SH-SY5Y (cell line): ENCODE measurements around the gene APOM.

Source experiments
- GATA2 ChIP-seq: IDR thresholded peaks from 2 replicates; pipeline ENCODE4 v1.6.1; 2011; ENCODE audit warnings: mild to moderate bottlenecking, low read depth, low read length
- GATA3 ChIP-seq: IDR thresholded peaks from 2 replicates; pipeline ENCODE4 v1.6.1; 2011; ENCODE audit warnings: low read depth, mild to moderate bottlenecking, low read length, moderate library complexity

The APOM gene

DNA sequence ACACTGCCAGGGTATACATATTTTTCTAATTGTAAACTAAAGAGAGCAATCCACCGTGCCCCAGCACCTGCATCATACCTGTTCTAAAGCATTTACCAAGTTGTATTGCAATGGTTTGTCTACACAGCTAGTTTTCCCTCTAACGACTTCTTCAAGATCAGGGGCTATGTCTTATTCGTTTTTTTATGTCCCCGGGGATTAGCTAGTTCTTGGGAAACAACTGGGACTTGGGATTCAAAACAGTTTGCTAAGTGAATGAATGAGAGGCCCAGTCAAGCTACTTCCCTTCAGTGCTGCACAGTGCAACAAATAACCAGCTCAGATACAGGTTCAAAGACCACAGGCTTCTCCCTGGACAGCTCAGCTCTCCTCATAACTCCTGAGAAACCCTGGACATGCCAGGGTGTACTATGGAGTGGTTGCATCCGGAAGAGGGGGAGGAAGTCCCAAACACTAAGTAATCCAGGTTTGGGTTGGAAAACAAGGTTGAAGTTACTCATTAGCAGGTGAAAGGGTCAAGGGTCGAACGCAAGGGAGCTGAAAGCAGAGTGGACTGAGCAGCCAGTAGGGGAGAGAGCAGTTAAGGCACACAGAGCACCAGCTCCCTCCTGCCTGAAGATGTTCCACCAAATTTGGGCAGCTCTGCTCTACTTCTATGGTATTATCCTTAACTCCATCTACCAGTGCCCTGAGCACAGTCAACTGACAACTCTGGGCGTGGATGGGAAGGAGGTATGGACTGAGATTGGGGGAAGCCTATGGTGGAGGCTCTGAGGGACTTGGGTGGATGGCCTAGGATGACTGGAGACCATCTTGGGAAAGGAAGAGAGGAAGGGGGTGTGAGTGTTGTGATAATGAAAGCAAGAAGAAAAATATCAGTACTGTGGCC is at the start of gene APOM:
TSS of gene APOM (plus strand) at position 546 of the 889 bp plus-strand sequence. CDS start at position 619, 73 bp downstream.
- TF ChIP-seq GATA3 (no peak), GATA2 (no peak)

DNA sequence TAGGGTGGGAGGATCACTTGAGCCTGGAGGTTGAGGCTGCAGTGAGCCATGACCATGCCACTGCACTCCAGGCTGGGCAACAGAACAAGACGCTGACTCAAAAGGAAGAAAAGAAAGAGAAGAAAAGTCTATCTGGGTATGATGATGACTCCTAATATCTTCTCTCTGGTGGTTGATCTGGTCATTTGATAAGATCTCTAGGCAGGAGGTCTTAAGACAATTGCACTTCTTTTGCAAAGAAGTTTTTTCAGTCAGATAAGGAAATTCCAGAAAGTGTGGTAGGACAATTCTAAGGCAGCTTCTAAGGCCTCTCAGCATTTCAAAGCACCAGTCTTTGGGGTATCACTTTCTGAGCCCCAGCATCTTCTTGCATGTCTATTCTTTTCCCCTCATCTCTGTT is 48.4 kb upstream of the APOM start:
- TF ChIP-seq GATA3, result no peak

DNA sequence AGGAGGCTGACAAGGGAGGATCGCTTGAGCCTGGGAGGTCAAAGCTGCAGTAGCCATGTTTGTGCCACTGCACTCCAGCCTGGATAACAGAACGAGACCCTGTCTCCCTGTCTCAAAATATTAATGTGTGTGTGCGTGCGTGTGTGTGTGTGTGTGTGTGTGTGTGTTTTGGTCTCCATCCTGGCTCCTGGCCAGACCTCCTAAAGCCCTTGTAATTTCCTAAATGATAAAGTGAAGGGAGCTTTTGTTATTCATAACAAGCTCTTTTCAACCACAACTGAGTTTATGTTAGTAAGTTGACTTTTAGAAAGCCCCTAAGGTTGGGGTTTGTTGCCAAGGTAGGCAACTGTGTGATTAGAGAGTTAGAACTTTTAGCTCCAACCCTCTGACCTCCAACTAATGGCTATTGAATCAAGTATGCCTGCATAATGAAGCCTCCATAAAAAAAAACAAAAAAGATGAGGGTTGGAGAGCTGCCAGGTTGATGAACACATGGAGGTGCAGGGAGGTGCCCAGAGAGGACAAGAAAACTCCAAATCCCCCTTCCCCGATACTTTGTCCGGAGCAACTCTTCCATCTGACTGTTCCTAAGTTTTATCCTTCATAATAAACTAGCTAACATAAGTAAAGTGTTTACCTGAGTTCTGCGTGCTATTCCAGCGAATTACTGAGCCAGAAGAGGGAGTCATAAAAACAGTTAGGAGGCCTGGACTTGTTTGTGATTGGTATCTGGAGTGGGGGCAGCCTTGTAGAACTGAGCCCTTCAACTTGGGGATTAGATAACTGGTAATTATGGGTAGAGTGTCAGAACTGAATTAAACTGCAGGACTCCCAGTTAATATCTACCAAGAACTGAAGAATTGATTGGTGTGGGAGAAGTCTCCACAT is 45.9 kb upstream of the APOM start:
- TF ChIP-seq GATA2 (no peak), GATA3 (no peak)

DNA sequence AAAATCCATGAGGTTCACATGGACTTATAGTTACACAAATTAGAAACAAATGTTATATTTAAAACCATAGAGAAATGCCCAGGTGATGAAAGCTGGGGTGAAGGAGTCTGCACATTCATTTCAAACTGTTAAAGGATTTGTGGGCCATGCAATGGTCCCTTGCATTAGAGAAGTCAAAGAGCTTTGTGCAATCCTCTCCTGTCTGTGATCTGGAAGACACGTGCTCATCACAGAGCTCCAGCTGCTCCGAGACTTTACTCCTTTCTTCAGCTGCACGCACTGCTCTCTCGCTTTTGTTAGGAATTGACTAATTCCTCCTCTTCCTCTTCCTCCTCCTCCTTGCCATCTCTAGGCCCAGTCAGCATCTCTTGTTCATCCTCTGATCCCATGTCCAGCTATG is 44.7 kb upstream of the APOM start:
- no peak for TF ChIP-seq GATA2

DNA sequence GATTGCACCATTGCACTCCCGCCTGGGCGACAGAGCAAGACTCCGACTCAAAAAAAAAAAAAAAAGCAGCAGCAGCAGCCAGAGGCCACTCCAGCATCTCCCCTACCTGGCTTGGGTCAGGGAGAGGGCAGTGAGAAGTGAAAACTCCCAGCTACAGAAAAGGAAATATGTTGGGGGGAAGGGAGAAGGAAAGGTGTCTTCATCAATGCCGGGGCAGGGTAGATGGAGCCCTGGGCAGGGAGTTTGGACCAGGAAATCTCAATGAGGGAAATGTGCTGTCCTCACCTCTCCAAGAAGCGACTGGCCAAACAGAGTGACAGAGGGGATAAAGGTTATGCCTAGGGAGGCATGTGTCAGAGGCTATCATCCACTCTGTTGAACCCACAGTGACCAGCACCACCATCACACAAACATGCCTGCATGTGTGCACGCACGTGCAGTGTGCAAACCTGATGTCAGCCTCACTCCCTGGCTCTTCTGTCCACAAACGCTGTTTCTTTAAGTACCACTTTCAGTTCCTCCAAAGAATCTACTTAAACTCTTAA is 41.5 kb upstream of the APOM start:
- no peak for TF ChIP-seq GATA3
- TF ChIP-seq GATA2, result no peak

DNA sequence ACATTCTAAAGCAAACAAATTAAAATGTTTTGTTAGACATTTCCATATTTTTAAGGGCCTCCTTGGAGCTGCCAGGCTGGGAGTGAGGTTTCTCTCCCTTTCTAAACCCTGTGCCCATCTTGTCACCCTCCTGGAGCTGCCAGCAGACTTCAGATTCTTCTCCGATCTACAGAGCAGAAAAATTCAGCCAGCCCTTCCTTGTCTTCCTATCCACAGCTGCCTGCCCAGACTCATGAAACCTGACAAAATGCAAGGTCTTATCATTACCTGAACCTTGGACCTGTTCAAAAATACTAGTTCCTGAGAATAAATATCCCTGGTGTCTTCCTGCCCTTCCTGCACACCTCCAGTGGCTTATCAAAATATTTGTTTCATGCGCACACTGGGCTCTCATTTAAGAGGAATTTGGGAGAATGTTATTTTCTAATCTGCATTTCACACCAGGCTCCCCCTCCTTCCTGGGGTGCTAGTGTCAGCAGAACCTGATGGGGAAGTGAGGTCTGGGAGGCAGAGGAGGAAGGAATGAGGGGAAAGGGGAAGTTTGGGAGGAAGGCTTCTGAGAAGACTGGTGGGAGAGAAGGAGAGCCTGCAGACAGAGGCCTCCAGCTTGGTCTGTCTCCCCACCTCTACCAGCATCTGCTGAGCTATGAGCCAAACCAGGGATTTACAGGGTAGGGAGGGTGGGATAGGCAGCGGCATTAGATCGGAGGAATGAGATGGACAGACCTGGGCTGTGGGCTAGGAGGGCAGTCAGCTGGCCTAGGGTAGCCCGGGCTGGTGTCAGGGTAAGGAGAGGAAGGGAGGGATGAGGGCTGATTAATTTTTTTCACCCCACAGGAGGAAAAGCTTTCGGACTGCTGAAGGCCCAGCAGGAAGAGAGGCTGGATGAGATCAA is 40.8 kb upstream of the APOM start, which contains the start of gene AIF1:
TSS of gene AIF1 (plus strand) at position 551 of the 895 bp plus-strand sequence. CDS start at position 647, 96 bp downstream.
- no peak for TF ChIP-seq GATA3
- no peak for TF ChIP-seq GATA2

DNA sequence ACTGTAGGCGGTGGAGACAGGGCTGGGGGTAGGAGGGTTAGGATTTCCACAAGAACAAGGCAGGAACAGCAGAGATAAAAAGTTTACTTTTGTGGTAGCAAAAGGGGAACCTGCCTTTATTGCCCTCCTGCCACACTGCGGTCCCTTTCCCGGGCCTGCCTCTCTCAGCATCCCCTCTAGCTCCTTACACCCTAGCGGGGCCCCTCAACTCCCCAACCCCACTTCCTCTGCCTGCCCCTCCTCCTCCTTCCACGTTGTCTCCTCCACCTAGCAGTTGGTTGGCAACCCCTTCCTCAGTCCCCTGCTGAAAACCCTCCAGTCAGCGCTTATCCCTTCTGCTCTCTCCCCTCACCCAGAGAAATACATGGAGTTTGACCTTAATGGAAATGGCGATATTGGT is 39.9 kb upstream of the APOM start:
- no peak for TF ChIP-seq GATA2
- no peak for TF ChIP-seq GATA3

DNA sequence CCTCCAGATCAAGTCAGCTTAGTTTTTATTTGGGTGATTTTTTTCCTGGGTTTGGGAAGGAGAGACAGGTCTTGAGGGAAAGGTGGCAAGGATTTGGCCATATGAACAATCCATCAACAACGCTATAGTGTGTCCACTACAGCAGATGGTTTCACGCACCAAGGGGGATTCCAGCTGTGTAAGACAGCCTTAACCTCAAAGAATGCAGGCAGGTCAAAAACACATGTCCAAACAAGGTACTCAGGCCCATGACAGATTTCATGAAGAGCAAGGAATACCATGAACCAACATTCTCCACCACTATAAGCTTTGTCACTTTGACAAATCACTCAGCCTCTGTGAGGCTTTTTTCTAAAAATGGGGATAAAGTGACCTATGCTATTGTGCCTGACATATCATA is 38.7 kb upstream of the APOM start:
- TF ChIP-seq GATA3 (no peak), GATA2 (no peak)

DNA sequence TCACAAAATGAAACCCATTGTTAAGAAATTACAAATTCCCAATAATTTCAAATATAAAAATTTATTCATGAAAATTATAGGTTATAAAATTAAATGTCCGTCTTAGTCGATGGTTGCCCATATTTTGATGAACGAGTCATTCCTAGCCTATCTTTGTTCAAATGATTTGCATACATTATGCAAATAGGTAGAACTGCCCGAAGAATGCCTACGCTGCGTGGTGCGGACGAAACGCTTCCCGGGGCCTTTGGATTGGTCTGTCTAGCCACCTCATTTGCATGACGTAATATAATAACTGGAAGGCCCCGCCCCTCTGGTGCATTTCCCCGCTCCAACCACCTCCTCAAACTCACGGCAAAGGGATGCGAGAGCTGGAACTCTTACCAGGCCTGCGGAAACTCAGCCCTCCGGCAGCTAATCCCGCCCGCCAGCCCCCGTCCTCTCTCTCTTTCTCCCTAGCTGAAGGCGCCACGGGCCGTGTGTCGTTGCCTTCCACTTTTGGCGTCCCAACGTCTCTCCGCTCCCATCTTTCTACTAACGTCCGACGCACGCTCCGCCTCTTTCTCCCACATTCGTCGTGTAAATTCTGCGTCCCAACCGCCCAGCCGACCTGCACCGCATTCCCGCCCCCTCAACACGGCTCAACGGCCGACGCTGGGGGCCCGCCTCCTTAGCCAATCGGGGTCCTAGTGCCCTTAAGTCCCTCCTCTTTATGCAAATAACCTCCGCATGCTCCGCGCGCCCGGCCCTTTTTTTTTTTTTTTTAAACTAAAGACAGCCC is 35.7 kb upstream of the APOM start:
- no peak for TF ChIP-seq GATA3
- no peak for TF ChIP-seq GATA2

DNA sequence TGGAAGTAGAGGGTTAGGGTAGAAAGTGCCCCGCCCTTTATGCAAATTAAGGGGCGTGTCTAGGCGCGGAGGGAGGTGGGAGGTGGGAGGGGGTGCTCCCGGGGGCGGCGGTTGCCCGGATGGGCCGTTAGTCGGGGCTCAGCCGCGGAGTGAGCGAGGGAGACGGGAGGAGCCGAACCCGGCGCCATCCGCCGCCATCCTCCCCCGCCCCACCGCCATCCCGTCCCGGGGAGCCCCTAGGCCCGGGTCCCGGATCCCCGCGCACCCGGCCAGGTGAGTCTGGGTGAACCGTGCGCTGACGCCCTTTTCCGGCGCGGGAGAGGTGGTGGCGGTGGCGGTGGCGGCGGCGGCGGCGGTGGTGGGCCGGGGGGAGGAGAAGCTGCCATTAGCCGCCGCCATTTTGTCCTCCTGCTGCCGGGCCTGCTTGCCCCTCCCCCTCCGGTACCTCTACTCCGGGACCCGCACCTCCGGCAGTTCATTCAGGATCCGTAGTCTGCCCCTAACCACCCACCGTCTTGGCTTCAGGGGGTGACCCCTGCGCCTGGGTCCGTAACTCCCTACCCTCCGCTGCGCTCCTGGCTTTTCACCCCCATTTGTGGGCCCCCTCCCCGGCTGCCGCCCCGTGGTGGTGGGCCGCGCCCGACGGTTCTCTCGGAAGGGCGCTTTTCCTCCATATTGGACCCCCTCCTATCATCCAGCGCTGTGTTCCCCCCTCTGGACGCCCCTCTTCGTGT is 34.9 kb upstream of the APOM start, which contains the start of gene PRRC2A:
TSS of gene PRRC2A (plus strand) at position 130 of the 734 bp plus-strand sequence. CDS start 2,075 bp downstream, outside the sequence.
- no peak for TF ChIP-seq GATA3

DNA sequence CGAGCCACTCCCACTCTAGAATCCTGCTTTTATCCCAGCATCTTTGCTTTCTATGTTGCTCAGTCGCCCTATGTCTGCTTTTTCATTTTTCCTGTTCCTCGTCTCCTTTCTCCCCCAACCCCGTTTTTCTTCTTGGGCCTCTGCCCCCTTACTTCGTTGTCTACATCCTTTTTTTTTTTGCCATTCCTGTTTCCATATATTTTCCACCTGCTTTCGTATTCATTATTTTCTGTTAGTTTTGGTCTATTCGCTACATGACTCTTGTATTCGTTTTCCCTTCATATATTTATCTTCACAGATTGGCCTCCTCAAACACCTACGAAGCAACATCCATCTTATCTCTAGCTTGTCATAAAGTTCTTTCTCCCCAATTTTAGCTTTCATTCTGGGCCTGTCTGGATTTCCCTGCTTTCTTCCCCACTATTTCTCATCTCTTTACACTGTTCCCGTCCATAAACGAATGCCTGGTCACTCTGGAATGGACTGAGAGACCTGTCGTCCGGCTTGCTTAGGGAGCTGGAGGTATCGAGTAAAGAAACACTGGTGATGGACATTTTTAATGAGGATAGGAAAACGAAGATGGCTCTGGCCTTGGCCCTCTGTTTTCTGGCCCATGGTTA is 34.3 kb upstream of the APOM start:
- no peak for TF ChIP-seq GATA2
- TF ChIP-seq GATA3, result no peak

DNA sequence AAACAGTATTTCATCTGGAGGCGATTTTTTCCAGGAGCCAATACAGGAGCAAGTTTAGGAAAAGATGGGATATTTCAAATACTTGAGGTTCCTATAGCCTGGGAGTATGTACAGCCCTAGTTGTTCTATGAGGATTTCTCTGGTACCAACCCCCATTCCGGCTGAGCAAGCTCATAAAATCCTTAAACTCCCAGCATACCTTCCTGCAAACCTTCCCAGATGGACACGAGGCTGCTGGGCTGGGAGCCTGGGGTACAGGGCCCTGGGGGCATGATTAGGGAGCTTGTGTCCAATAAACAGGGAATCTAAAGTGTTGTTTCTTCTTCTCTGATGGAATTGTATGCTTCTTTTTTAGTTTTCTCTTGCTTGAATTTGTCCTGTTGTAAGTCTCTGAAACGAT is 33.7 kb upstream of the APOM start:
- TF ChIP-seq GATA2 (no peak), GATA3 (no peak)
